ENCODE results near the gene APOL5.
"Not testable (repeated sequence)": the region's sequence is repeated elsewhere in the genome, so short reads cannot be mapped to it uniquely, and the experiment has no call there.

Gene APOL5

GRCh38 chr22:35712672-35713071 is 5.0 kb upstream of the APOL5 start:
- no peak for DNase-seq

GRCh38 chr22:35719212-35719875 is 1.7 kb downstream of the APOL5 start:
- no peak for DNase-seq

GRCh38 chr22:35721960-35722359 is 4.3 kb downstream of the APOL5 start:
- DNase-seq: no peak

- no peak for DNase-seq
Observed at GRCh38 chr22:35725521-35725920, 7.8 kb downstream of the APOL5 start.

- no peak for DNase-seq
Observed at GRCh38 chr22:35726398-35726797, 8.7 kb downstream of the APOL5 start.

GRCh38 chr22:35726933-35727332 is 9.3 kb downstream of the APOL5 start:
- DNase-seq: no peak

- no peak for DNase-seq
Observed at GRCh38 chr22:35727436-35727835, 9.8 kb downstream of the APOL5 start.

GRCh38 chr22:35728639-35729308 is 11.1 kb downstream of the APOL5 start:
- DNase-seq: no peak

GRCh38 chr22:35729309-35729698 is 11.6 kb downstream of the APOL5 start:
- DNase-seq: no peak

GRCh38 chr22:35731321-35731720 is 13.6 kb downstream of the APOL5 start:
- DNase-seq: no peak

GRCh38 chr22:35732116-35732515 is 14.4 kb downstream of the APOL5 start:
- no peak for DNase-seq

GRCh38 chr22:35733036-35733435 is 15.4 kb downstream of the APOL5 start:
- DNase-seq: no peak

GRCh38 chr22:35733791-35734516 is 16.3 kb downstream of the APOL5 start:
- DNase-seq: no peak

GRCh38 chr22:35734517-35734827 is 16.8 kb downstream of the APOL5 start:
- DNase-seq: no peak

- DNase-seq: no peak
Observed at GRCh38 chr22:35735542-35735941, 17.9 kb downstream of the APOL5 start.

- no peak for DNase-seq
Observed at GRCh38 chr22:35736166-35736565, 18.5 kb downstream of the APOL5 start.

- no peak for DNase-seq
Observed at GRCh38 chr22:35736701-35737100, 19.0 kb downstream of the APOL5 start.

- not testable (repeated sequence) for DNase-seq
Observed at GRCh38 chr22:35737886-35738285, 20.2 kb downstream of the APOL5 start.

- DNase-seq: no peak
Observed at GRCh38 chr22:35739076-35739930, 21.6 kb downstream of the APOL5 start.

- no peak for DNase-seq
Observed at GRCh38 chr22:35739931-35740380, 22.3 kb downstream of the APOL5 start.

GRCh38 chr22:35740616-35741015 is 22.9 kb downstream of the APOL5 start:
- DNase-seq: no peak

- DNase-seq: no peak
Observed at GRCh38 chr22:35742342-35743100, 24.8 kb downstream of the APOL5 start.

Measured in GF-D8 (cell line).